Ovary (tissue), 9 donors: ENCODE data around the gene TPH1. TPM values are rescaled to one million over a fixed set of nuclear protein-coding genes. Genes with fewer than 3 reads are reported as not detected.

Experiments used
- DNase-seq, 5 donors: peaks; one replicate each; pipeline ENCODE4 v3.0.0-alpha.2; 2019 to 2020
- H3K27ac ChIP-seq, 2 donors: fragments of 200-600 bp; one replicate each; pipeline versions ENCODE4 v1.5.1 to v1.8.0; 2019 to 2022
- H3K27me3 ChIP-seq: fragments of 200-600 bp; one replicate; pipeline ENCODE4 v1.8.0; 2022
- H3K36me3 ChIP-seq: fragments of 200-600 bp; sonication (generic); one replicate; pipeline ENCODE4 v1.5.1; 2019
- H3K4me1 ChIP-seq: one replicate; pipeline ENCODE4 v1.8.1; 2013; ENCODE audit warnings: mild to moderate bottlenecking, moderate library complexity; ENCODE audit not compliant: insufficient read depth
- H3K4me3 ChIP-seq: fragments of 200-600 bp; sonication (generic); one replicate; pipeline ENCODE4 v1.5.1; 2017
- H3K9me3 ChIP-seq, 2 donors: fragments of 200-600 bp in 1 of 2; sonication (generic) in 1 of 2; one replicate each; pipeline versions ENCODE4 v1.5.1 to v1.8.1; 2013 to 2019; ENCODE audit warnings: mild to moderate bottlenecking in 1 of 2, moderate library complexity in 1 of 2
- CTCF ChIP-seq, 3 donors: fragments of 450-650 bp in 2 of 3; fragments of 200-600 bp in 1 of 3; IDR thresholded peaks; one replicate each; pipeline versions ENCODE4 v1.5.1 to v1.8.0; 2016 to 2022; ENCODE audit warnings: antibody characterized with exemption in 3 of 3, mild to moderate bottlenecking in 1 of 3
- EP300 ChIP-seq: sonication (generic); formaldehyde crosslinking; IDR thresholded peaks from one replicate; pipeline ENCODE4 v1.6.1; 2017; ENCODE audit warnings: antibody characterized with exemption
- POLR2A ChIP-seq: fragments of 450-650 bp; IDR thresholded peaks from one replicate; pipeline ENCODE4 v1.6.1; 2017; ENCODE audit warnings: antibody characterized with exemption, mild to moderate bottlenecking, moderate library complexity
- WGBS, 3 donors: extraction: QIAGEN DNeasy Blood & Tissue Kit in 1 of 3; methylation state at CpG; one replicate each; pipeline versions ENCODE4 v1.1.5 to v1.1.7; 2013 to 2017; 5-methylcytosine and 5-hydroxymethylcytosine counted together
- intact Hi-C, 4 donors: fragments of 100-400 bp; cut with DNase I; formaldehyde crosslinking; loops; one replicate each; pipeline versions ENCODE4 v1.11.0 to v1.15.1; 2022 to 2023
- polyA plus RNA-seq, 2 donors: library from polyadenylated mRNA; stranded (reverse); fragments of 200-250 nt in 1 of 2; fragments of 350-450 nt in 1 of 2; fragmentation: Illumina TruSeq in 1 of 2; extraction: RNeasy Lipid Tissue Mini Kit (QIAGEN cat#74804) in 1 of 2; gene quantifications; one replicate each; pipeline ENCODE4 v1.2.3, GENCODE V29; 2013 to 2014
- total RNA-seq, 7 donors: library from RNA; depleted of rRNA in 2 of 7; stranded (reverse); fragments of >200 nt in 2 of 7; fragmentation: NEBNext Ultra II Directional in 3 of 7; extraction: Animal tissue kit (Norgen Biotek cat#: 25700) in 3 of 7; gene quantifications; one replicate each; pipeline versions ENCODE4 v1.1.0 to v1.2.4, GENCODE V29; 2016 to 2023
- donor health status: DM: no; HTN: no; CAD: no; lungs with moderate emphysema.
- donor health status: DM: no; HTN: no; CAD: no.
- donor health status: Bipolar disorder and iron deficiency.
- donor health status: DM: yes; HTN: yes; CAD: no.
- donor health status: DM: no; HTN: no; CAD: no.
- donor health status: DM: yes; HTN: yes; CAD: no.

The TPH1 gene
- total and polyA plus RNA-seq, 9 donors = 0.28 to 1.6 (median 0.57) TPM

GRCh38 chr11:18010977-18011586 lies 35.0 kb downstream of the TPH1 start:
- Histone ChIP-seq H3K27me3 (no peaks in the 10 kb centered on the region), H3K9me3 (no peaks in the 10 kb centered on the region), H3K4me3 (no peak overlapping the region), H3K36me3 (no peaks in the 10 kb centered on the region), H3K4me1 (peaks cover 4% of the 10 kb centered on the region), H3K27ac (no peak overlapping the region)
- TF ChIP-seq CTCF (IDR thresholded peaks at IDR 0.05) (no peak), POLR2A (no peak), EP300 (no peak)
- DNase-seq = no peak
- intact Hi-C loops = loop anchor here in 1 of 4 donors (2.0 kb wide), 1 partner anchor 96 kb away; the partner anchor contains the start of gene SAAL1
- WGBS, 3 donors = 83 to 85% (median 85%) methylated on average over 10 of the region's 10 CpGs

GRCh38 chr11:18010121-18010670 lies 35.9 kb downstream of the TPH1 start:
- Histone ChIP-seq H3K27me3 (no peaks in the 10 kb centered on the region), H3K9me3 (no peaks in the 10 kb centered on the region), H3K4me1 (peaks cover 4% of the 10 kb centered on the region), H3K36me3 (no peaks in the 10 kb centered on the region), H3K27ac (no peak overlapping the region), H3K4me3 (no peak overlapping the region)
- no peak for TF ChIP-seq EP300
- no peak for TF ChIP-seq POLR2A
- TF ChIP-seq CTCF (IDR thresholded peaks at IDR 0.05) = no peak
- no peak for DNase-seq
- intact Hi-C loops = loop anchor here in 1 of 4 donors (2.0 kb wide), 1 partner anchor 97 kb away; the partner anchor contains the start of gene SAAL1

- Histone ChIP-seq H3K27me3 (no peaks in the 10 kb centered on the region), H3K4me1 (no peaks in the 10 kb centered on the region), H3K36me3 (no peaks in the 10 kb centered on the region), H3K9me3 (no peaks in the 10 kb centered on the region), H3K27ac (no peak overlapping the region), H3K4me3 (no peak overlapping the region)
- no peak for TF ChIP-seq POLR2A
- TF ChIP-seq CTCF (IDR thresholded peaks at IDR 0.05) = no peak
- TF ChIP-seq EP300 = no peak
- WGBS, 3 donors = 91 to 92% (median 91%) methylated on average over 4 of the region's 4 CpGs
- intact Hi-C loops = no loop called here
- DNase-seq = no peak
Observed at GRCh38 chr11:18005376-18006129, 40.5 kb downstream of the TPH1 start.

GRCh38 chr11:18001191-18001590 lies 44.9 kb downstream of the TPH1 start:
- H3K4me3 ChIP-seq = no peak overlapping the region
- intact Hi-C loops = loop anchor here in 1 of 4 donors (5.0 kb wide), 1 partner anchor 106 kb away; the partner anchor contains the start of gene SAAL1
- WGBS, 3 donors = 64 to 77% (median 73%) methylated on average over 2 of the region's 2 CpGs
- no peaks in the 10 kb centered on the region for H3K36me3 ChIP-seq
- H3K27ac ChIP-seq = no peak overlapping the region
- no peak for DNase-seq
- no peaks in the 10 kb centered on the region for H3K27me3 ChIP-seq
- TF ChIP-seq POLR2A (no peak), CTCF (IDR thresholded peaks at IDR 0.05) (no peak), EP300 (no peak)
- H3K4me1 ChIP-seq = no peaks in the 10 kb centered on the region
- H3K9me3 ChIP-seq = no peaks in the 10 kb centered on the region
